Panc1 (cell line): ENCODE measurements around the gene C2. TPM values are rescaled to one million over a fixed set of nuclear protein-coding genes. Genes with fewer than 3 reads are reported as not detected.

Source experiments
- ATAC-seq: fragments of 200-7000 bp; cut with Tn5 transposase; 2 replicates; pipeline ENCODE4 v1.9.1; 2020; ENCODE audit warnings: mild to moderate bottlenecking, moderate library complexity
- BruUV-seq: library from RNA; stranded (reverse); fragments of 400-500 nt; replicated peaks from 2 replicates; lab custom pipeline; 2021; lab: Mats Ljungman, UMichigan
- CTCF ChIA-PET: fragments of 300-600 bp; sonication (Branson Sonifier 250); formaldehyde crosslinking; loops from one replicate; lab custom pipeline; 2022; ENCODE audit warnings: antibody characterized with exemption; lab: Charles Lee
- POLR2A ChIA-PET: fragments of 300-600 bp; sonication (Branson Sonifier 250); formaldehyde crosslinking; loops from one replicate; lab custom pipeline; 2022; ENCODE audit warnings: antibody characterized with exemption; lab: Charles Lee
- DNase-seq: peaks from one replicate; pipeline ENCODE4 v3.0.0-alpha.2; 2010; ENCODE audit warnings: low read depth, low spot score
- H3K27ac ChIP-seq: 2 replicates; pipeline ENCODE4 v1.5.1; 2011; ENCODE audit warnings: mild to moderate bottlenecking, low read length, inconsistent platforms
- H3K27me3 ChIP-seq: fragments of 200-500 bp; sonication (Bioruptor generic); 2 replicates; pipeline ENCODE4 v1.6.0; 2014; ENCODE audit warnings: low read length, inconsistent platforms; ENCODE audit not compliant: control insufficient read depth, insufficient read depth
- H3K36me3 ChIP-seq: fragments of 200-500 bp; sonication (Bioruptor generic); 2 replicates; pipeline ENCODE4 v1.5.1; 2014; ENCODE audit warnings: inconsistent platforms, mild to moderate bottlenecking, low read length, moderate library complexity; ENCODE audit not compliant: control insufficient read depth, insufficient read depth
- H3K4me1 ChIP-seq: 2 replicates; pipeline ENCODE4 v1.5.1; 2011; ENCODE audit warnings: inconsistent platforms, mild to moderate bottlenecking, low read length, moderate library complexity; ENCODE audit not compliant: control insufficient read depth, insufficient read depth
- H3K4me3 ChIP-seq, 2 experiments: 2 replicates each; pipeline ENCODE4 v1.5.1; 2011 to 2012; ENCODE audit warnings: low read depth in 2 of 2, low read length in 2 of 2, mild to moderate bottlenecking in 2 of 2, inconsistent platforms in 1 of 2, moderate library complexity in 1 of 2
- H3K9me3 ChIP-seq: fragments of 200-500 bp; sonication (Bioruptor generic); 2 replicates; pipeline ENCODE4 v1.5.1; 2014; ENCODE audit warnings: low read depth, mild to moderate bottlenecking, inconsistent platforms, low read length, moderate library complexity; ENCODE audit not compliant: control insufficient read depth, insufficient read depth
- POLR2AphosphoS5 ChIP-seq: IDR thresholded peaks from 2 replicates; pipeline ENCODE4 v1.6.1; 2012; ENCODE audit warnings: mild to moderate bottlenecking, low read depth, low read length, moderate library complexity
- SIN3A ChIP-seq: IDR thresholded peaks from 2 replicates; pipeline ENCODE4 v1.6.1; 2012; ENCODE audit warnings: low read depth, mild to moderate bottlenecking, low read length, moderate library complexity, borderline replicate concordance; ENCODE audit not compliant: insufficient read depth
- TCF7L2 ChIP-seq: IDR thresholded peaks from 2 replicates; pipeline ENCODE4 v1.6.1; 2011; ENCODE audit warnings: mild to moderate bottlenecking, low read depth, low read length, inconsistent platforms
- in situ Hi-C: cut with HindIII; loops from 2 replicates; pipeline ENCODE4 v1.10.0; 2016; ENCODE audit warnings: low sequenced_read_pairs, low pct_unique_long_range_greater_than_20kb
- intact Hi-C: fragments of 100-400 bp; cut with micrococcal nuclease; formaldehyde crosslinking; loops from one replicate; pipeline ENCODE4 v1.10.0; 2022; ENCODE audit not compliant: unreplicated experiment
- total RNA-seq: library from RNA; stranded (reverse); gene quantifications from one replicate; pipeline ENCODE4 v1.2.1, GENCODE V29; 2021; ENCODE audit not compliant: unreplicated experiment
- TF ChIP-seq, protein P1 (sequence below): fragments of 450-650 bp; IDR thresholded peaks from 2 replicates; pipeline ENCODE4 v1.5.1; 2017; ENCODE audit warnings: mild to moderate bottlenecking
- TF ChIP-seq, protein P2 (sequence below), 2 experiments: IDR thresholded peaks; 2 replicates each; pipeline ENCODE4 v1.6.1; 2011 to 2012; ENCODE audit warnings: low read depth in 2 of 2, control low read depth in 1 of 2, low read length in 1 of 2, mild to moderate bottlenecking in 1 of 2, moderate library complexity in 1 of 2; ENCODE audit not compliant: insufficient read depth in 1 of 2

C2 gene
- total RNA-seq, 1 experiment from 2014 or later: 1.0 TPM

DNA sequence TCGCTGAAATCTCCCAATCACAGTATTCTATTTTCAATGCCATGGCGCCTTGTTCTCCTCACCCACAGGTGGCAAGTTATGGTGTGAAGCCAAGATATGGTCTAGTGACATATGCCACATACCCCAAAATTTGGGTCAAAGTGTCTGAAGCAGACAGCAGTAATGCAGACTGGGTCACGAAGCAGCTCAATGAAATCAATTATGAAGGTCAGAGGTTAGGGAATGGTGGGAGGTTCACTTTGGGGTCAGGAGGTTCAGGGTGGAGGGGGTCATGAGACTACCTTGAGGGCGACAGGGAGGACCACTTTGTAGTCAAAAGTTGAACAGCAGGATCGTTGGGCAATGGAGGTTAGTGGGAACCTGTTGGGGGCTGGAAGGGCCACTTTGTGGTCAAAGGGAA lies 20.8 kb downstream of the C2 start:
- Histone ChIP-seq H3K4me1 (peaks cover 8% of the 10 kb centered on the region; the same call in 1 of the 2 replicates), H3K4me3 (no peak overlapping the region), H3K9me3 (no peaks in the 10 kb centered on the region), H3K36me3 (peaks cover 8% of the 10 kb centered on the region; the same call in 1 of the 2 replicates), H3K27me3 (no peaks in the 10 kb centered on the region), H3K27ac (no peak overlapping the region)
- TF ChIP-seq TCF7L2 (no peak), SIN3A (no peak), POLR2AphosphoS5 (no peak)
- TF ChIP-seq, protein P1, sequence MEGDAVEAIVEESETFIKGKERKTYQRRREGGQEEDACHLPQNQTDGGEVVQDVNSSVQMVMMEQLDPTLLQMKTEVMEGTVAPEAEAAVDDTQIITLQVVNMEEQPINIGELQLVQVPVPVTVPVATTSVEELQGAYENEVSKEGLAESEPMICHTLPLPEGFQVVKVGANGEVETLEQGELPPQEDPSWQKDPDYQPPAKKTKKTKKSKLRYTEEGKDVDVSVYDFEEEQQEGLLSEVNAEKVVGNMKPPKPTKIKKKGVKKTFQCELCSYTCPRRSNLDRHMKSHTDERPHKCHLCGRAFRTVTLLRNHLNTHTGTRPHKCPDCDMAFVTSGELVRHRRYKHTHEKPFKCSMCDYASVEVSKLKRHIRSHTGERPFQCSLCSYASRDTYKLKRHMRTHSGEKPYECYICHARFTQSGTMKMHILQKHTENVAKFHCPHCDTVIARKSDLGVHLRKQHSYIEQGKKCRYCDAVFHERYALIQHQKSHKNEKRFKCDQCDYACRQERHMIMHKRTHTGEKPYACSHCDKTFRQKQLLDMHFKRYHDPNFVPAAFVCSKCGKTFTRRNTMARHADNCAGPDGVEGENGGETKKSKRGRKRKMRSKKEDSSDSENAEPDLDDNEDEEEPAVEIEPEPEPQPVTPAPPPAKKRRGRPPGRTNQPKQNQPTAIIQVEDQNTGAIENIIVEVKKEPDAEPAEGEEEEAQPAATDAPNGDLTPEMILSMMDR: no peak
- TF ChIP-seq, protein P2, sequence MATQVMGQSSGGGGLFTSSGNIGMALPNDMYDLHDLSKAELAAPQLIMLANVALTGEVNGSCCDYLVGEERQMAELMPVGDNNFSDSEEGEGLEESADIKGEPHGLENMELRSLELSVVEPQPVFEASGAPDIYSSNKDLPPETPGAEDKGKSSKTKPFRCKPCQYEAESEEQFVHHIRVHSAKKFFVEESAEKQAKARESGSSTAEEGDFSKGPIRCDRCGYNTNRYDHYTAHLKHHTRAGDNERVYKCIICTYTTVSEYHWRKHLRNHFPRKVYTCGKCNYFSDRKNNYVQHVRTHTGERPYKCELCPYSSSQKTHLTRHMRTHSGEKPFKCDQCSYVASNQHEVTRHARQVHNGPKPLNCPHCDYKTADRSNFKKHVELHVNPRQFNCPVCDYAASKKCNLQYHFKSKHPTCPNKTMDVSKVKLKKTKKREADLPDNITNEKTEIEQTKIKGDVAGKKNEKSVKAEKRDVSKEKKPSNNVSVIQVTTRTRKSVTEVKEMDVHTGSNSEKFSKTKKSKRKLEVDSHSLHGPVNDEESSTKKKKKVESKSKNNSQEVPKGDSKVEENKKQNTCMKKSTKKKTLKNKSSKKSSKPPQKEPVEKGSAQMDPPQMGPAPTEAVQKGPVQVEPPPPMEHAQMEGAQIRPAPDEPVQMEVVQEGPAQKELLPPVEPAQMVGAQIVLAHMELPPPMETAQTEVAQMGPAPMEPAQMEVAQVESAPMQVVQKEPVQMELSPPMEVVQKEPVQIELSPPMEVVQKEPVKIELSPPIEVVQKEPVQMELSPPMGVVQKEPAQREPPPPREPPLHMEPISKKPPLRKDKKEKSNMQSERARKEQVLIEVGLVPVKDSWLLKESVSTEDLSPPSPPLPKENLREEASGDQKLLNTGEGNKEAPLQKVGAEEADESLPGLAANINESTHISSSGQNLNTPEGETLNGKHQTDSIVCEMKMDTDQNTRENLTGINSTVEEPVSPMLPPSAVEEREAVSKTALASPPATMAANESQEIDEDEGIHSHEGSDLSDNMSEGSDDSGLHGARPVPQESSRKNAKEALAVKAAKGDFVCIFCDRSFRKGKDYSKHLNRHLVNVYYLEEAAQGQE (IDR thresholded peaks at IDR 0.05; ENCODE audit: insufficient read depth in 1 of 2, low read depth in 2 of 2, low read length in 1 of 2): no peak
- BruUV-seq: no TSS peak
- in situ Hi-C loops (no loop called here), intact Hi-C loops (no loop called here)
- ChIA-PET POLR2A (interaction anchor here (1.5 kb wide), 1 partner anchor 10 kb away, joined by 3 read pairs; the partner anchor contains the start of genes NELFE and SKIC2), CTCF (no interaction called here)
- no peak for ATAC-seq
- DNase-seq: no peak

DNA sequence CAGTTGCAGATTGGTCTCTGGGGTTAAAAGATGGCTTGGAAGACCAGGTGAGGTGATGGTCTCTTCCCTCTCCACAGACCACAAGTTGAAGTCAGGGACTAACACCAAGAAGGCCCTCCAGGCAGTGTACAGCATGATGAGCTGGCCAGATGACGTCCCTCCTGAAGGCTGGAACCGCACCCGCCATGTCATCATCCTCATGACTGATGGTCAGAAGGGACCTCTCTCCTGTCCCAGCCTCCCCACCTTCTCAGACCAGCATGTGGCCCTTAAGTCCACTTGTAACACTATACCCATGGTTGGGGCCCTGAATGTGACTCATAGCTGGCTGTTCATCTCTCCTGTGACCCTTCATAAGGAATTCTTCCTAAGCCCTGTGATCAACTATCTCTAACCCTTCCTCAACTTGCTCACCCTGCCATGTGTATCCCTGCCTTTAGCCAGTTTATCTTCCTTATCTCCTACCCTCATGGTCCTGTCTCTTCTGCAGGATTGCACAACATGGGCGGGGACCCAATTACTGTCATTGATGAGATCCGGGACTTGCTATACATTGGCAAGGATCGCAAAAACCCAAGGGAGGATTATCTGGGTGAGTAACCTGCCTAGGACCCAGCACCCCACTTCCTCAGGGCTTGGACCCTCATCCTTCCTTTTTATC lies 21.4 kb downstream of the C2 start:
- in situ Hi-C loops: no loop called here
- ATAC-seq (no peak), DNase-seq (no peak)
- H3K9me3 ChIP-seq: no peaks in the 10 kb centered on the region
- peaks cover 10% of the 10 kb centered on the region for H3K36me3 ChIP-seq
- intact Hi-C loops: no loop called here
- POLR2A ChIA-PET: interaction anchor here (1.5 kb wide), 1 partner anchor 10 kb away, joined by 3 read pairs; the partner anchor contains the start of genes NELFE and SKIC2
- no peak overlapping the region for H3K4me3 ChIP-seq
- peak; percentile 31 for TF ChIP-seq POLR2AphosphoS5
- TF ChIP-seq SIN3A: no peak
- TF ChIP-seq, protein P1: no peak
- no peaks in the 10 kb centered on the region for H3K27me3 ChIP-seq
- BruUV-seq: no TSS peak
- H3K27ac ChIP-seq: no peak overlapping the region
- H3K4me1 ChIP-seq: peaks cover 8% of the 10 kb centered on the region; the same call in 1 of the 2 replicates
- CTCF ChIA-PET: no interaction called here
